PC-3 (cell line): Measurements from ENCODE around the gene EXOC1.

Experiments used
- CTCF ChIP-seq: fragments of 300-600 bp; sonication (generic); conservative IDR thresholded peaks from 2 replicates; pipeline ENCODE4 v1.5.1; 2017; ENCODE audit warnings: antibody characterized with exemption, low read depth, mild to moderate bottlenecking, low read length
- EZH2phosphoT487 ChIP-seq: fragments of 300-600 bp; sonication (generic); IDR thresholded peaks from 2 replicates; pipeline ENCODE4 v1.6.1; 2018; ENCODE audit warnings: mild to moderate bottlenecking, antibody characterized with exemption, low read length, borderline replicate concordance

GRCh38 chr4:55822329-55822728 is 31.1 kb upstream of the EXOC1 start:
- TF ChIP-seq EZH2phosphoT487, result no peak
- no peak for TF ChIP-seq CTCF
